GM10266 (cell line): ENCODE data around the gene ARHGAP6.

Experiments
- DNase-seq: peaks from one replicate; pipeline ENCODE4 v3.0.0; 2012; ENCODE audit errors: extremely low spot score
- CTCF ChIP-seq: IDR thresholded peaks from 2 replicates; pipeline ENCODE4 v1.5.1; 2012; ENCODE audit warnings: mild to moderate bottlenecking, low read depth; ENCODE audit not compliant: control insufficient read depth, insufficient read depth; ENCODE audit errors: missing control alignments

The ARHGAP6 gene

GRCh38 chrX:11666164-11666563, 444 bp upstream of the ARHGAP6 start:
- TF ChIP-seq CTCF = no peak
- DNase-seq = peak; percentile 12

GRCh38 chrX:11664211-11665167, 1.2 kb downstream of the ARHGAP6 start:
- DNase-seq = peak; percentile 19
- TF ChIP-seq CTCF = no peak

- no peak for DNase-seq
- peak; percentile 18 for TF ChIP-seq CTCF
Measured at GRCh38 chrX:11663875-11664210, 1.9 kb downstream of the ARHGAP6 start.

- no peak for TF ChIP-seq CTCF
- DNase-seq = no peak
Measured at GRCh38 chrX:11655282-11656015, 10.3 kb downstream of the ARHGAP6 start.

GRCh38 chrX:11648705-11649519, 16.8 kb downstream of the ARHGAP6 start:
- DNase-seq = no peak
- no peak for TF ChIP-seq CTCF

- TF ChIP-seq CTCF = no peak
- DNase-seq = no peak
Measured at GRCh38 chrX:11647138-11647537, 18.6 kb downstream of the ARHGAP6 start.
